Testis (tissue), 3 donors: Measurements from ENCODE around the gene FUZ. TPM values are rescaled to one million over a fixed set of nuclear protein-coding genes. Genes with fewer than 3 reads are reported as not detected.

Experiments
- DNase-seq: peaks from one replicate; pipeline ENCODE4 v3.0.0-alpha.2; 2019
- H3K27ac ChIP-seq, 2 donors: fragments of 200-600 bp; sonication (generic); one replicate each; pipeline ENCODE4 v1.5.1; 2019
- H3K27me3 ChIP-seq: fragments of 200-600 bp; sonication (generic); one replicate; pipeline ENCODE4 v1.5.1; 2019
- H3K36me3 ChIP-seq: fragments of 200-600 bp; sonication (generic); one replicate; pipeline ENCODE4 v1.5.1; 2017; ENCODE audit warnings: low read depth; ENCODE audit errors: missing control alignments
- H3K4me1 ChIP-seq: fragments of 200-600 bp; sonication (generic); one replicate; pipeline ENCODE4 v1.5.1; 2019
- H3K4me3 ChIP-seq, 2 donors: fragments of 200-600 bp; sonication (generic); one replicate each; pipeline ENCODE4 v1.5.1; 2017 to 2019
- H3K9me3 ChIP-seq: fragments of 200-600 bp; sonication (generic); one replicate; pipeline ENCODE4 v1.5.1; 2017
- POLR2A ChIP-seq: fragments of 450-650 bp; IDR thresholded peaks from one replicate; pipeline ENCODE4 v1.6.1; 2017; ENCODE audit warnings: antibody characterized with exemption, mild to moderate bottlenecking, moderate library complexity
- WGBS, 2 donors: methylation state at CpG; one replicate each; pipeline ENCODE4 v1.1.5; 2018; 5-methylcytosine and 5-hydroxymethylcytosine counted together
- intact Hi-C: fragments of 100-400 bp; cut with DNase I; formaldehyde crosslinking; loops from one replicate; pipeline ENCODE4 v1.15.1; 2023; ENCODE audit warnings: low total_unique reads
- polyA plus RNA-seq: library from polyadenylated mRNA; stranded (reverse); fragments of 350-450 nt; fragmentation: Illumina TruSeq; extraction: RNeasy Lipid Tissue Mini Kit (QIAGEN cat#74804); gene quantifications from one replicate; pipeline ENCODE4 v1.2.3, GENCODE V29; 2014; ENCODE audit warnings: low read depth, low replicate concordance; ENCODE audit not compliant: insufficient read depth
- total RNA-seq, 2 donors: library from RNA; depleted of rRNA; stranded (reverse); fragments of >200 nt; gene quantifications; one replicate each; pipeline ENCODE4 v1.2.3, GENCODE V29; 2016
- TF ChIP-seq, protein P1 (sequence below), 3 experiments: fragments of 450-650 bp in 2 of 3; fragments of 200-600 bp in 1 of 3; sonication (generic) in 1 of 3; IDR thresholded peaks; one replicate each; pipeline ENCODE4 v1.5.1; 2016 to 2019; ENCODE audit warnings: antibody characterized with exemption in 3 of 3, mild to moderate bottlenecking in 2 of 3, moderate library complexity in 1 of 3

Gene FUZ
- total and polyA plus RNA-seq, 3 donors from 2014 or later, result 56.0 to 101 (median 98.0) TPM

DNA sequence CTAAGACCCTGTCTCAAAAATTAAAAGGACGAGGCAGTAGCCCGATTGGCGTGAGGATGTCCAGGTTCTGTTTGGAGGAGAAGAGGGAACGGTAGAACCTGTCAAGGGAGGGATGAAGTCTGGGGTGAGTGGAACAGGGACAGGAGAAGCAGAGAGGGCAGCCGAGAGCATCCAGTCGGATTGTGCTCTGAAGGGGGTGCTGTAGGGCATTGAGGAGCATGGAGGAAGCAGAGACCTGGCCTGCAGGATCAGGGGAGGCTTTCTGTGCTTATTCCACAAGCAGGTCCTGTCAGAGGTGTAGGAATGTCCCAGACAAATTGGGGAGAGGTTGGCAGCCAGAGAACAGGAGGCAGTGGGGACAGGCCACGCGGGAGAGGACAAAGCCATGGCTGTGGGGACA lies 32.2 kb downstream of the FUZ start:
- Histone ChIP-seq H3K9me3 (no peaks in the 10 kb centered on the region), H3K27me3 (no peaks in the 10 kb centered on the region), H3K4me3 (no peak overlapping the region), H3K4me1 (no peaks in the 10 kb centered on the region), H3K27ac (no peak overlapping the region), H3K36me3 (no peaks in the 10 kb centered on the region)
- intact Hi-C loops, result no loop called here
- no peak for DNase-seq
- TF ChIP-seq, protein P1, sequence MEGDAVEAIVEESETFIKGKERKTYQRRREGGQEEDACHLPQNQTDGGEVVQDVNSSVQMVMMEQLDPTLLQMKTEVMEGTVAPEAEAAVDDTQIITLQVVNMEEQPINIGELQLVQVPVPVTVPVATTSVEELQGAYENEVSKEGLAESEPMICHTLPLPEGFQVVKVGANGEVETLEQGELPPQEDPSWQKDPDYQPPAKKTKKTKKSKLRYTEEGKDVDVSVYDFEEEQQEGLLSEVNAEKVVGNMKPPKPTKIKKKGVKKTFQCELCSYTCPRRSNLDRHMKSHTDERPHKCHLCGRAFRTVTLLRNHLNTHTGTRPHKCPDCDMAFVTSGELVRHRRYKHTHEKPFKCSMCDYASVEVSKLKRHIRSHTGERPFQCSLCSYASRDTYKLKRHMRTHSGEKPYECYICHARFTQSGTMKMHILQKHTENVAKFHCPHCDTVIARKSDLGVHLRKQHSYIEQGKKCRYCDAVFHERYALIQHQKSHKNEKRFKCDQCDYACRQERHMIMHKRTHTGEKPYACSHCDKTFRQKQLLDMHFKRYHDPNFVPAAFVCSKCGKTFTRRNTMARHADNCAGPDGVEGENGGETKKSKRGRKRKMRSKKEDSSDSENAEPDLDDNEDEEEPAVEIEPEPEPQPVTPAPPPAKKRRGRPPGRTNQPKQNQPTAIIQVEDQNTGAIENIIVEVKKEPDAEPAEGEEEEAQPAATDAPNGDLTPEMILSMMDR (IDR thresholded peaks at IDR 0.05), result no peak
- 83 to 94% methylated on average over 8 of the region's 8 CpGs for WGBS, 2 donors

DNA sequence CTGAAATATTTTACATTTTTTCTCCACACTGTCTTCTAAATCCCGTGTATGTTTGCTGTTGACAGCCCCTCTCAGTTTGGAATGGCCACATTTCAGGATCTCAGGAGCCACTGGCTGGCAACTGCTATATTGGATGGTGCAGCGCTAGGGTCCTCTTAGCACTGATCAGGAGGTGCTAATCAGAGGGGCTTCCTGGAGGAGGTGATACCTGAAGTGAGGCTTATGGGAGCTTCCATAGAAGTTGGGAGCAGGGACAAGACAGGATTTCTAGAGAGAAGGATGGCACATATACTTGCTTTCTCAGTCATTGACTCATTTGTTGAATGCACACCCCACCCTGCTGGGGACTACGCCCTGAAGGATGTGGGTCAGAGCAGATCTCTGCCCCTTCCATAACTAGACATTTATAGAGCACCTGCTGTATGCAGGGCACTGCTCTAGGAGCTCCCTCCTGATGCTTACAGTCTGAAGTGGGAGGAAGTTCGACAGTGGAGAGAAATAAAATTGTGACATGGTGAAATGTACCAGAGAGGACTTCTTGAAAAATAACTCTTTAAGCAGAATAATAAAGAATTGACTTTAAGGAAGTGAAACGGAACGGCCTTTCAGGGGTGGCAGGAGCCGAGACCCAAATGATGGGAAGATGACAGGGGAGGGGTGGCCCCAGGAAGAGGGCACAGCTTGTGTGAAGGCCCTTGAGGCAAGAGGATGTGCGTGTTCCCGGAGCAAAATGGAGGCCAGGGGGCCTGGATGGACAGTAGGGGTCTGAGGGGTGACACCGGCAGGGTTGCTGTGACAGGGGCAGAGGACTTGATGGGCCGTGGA lies 33.1 kb downstream of the FUZ start:
- intact Hi-C loops, result no loop called here
- Histone ChIP-seq H3K4me1 (no peaks in the 10 kb centered on the region), H3K27ac (no peak overlapping the region), H3K36me3 (no peaks in the 10 kb centered on the region), H3K9me3 (no peaks in the 10 kb centered on the region), H3K27me3 (no peaks in the 10 kb centered on the region), H3K4me3 (no peak overlapping the region)
- DNase-seq, result no peak
- TF ChIP-seq, protein P1 (IDR thresholded peaks at IDR 0.05), result no peak
- no peak for TF ChIP-seq POLR2A
- 85 to 88% methylated on average over 11 of the region's 11 CpGs for WGBS, 2 donors

DNA sequence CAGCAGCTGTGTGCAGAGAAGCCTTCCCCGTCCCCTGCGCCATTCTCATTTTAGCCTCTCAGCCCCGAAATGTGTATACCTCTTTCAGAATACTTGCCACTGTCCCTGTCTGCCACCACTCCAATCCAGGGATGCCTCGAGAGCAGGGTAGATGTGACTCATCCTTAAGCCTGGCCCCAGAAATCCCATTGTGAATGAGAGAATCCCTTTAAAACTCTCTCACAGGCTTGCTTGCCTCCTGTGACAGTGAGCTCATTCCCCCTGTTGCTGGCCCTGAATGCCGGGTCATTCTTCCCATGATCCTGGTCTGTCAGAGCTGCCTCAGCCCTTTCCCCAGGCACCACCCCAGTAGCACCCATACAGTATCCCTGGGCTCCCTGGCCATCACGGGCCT lies 36.7 kb downstream of the FUZ start:
- Histone ChIP-seq H3K36me3 (no peaks in the 10 kb centered on the region), H3K4me3 (no peak overlapping the region), H3K27me3 (no peaks in the 10 kb centered on the region), H3K4me1 (peaks cover 6% of the 10 kb centered on the region), H3K27ac (no peak overlapping the region), H3K9me3 (no peaks in the 10 kb centered on the region)
- 84 to 90% methylated on average over 6 of the region's 6 CpGs for WGBS, 2 donors
- no peak for DNase-seq
- TF ChIP-seq, protein P1 (IDR thresholded peaks at IDR 0.05), result no peak
- TF ChIP-seq POLR2A, result no peak
- intact Hi-C loops, result no loop called here

DNA sequence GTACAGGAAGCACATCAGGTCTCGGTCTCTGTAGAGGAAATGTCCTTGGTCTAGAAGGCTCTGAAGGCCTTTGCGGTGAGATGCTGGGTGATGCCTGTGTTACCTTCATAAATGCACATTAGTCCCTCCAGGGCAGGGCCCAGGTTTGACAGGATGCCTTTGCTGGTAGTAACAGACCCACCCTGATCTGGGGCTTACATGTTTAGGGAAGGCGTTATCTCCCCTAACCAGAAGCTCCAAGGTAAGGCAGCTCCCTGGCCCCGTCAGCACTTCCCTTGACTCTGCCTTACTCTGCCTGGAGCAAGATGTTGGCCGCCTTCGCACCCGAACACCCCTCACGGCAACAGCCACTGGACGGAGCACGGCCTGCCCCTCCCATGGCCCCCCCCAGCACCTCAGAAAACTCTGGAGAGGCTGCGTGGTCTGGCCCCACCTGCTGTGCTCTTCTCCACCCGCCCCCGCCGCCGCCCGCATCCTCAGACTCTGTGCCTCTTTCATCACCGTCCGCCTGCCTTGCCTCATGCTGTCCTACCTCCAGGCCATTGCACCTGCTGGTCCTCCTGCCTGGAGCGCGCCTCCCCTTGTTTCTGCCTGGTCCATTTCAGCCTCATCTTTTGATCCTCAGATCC lies 37.2 kb downstream of the FUZ start:
- 87 to 94% methylated on average over 18 to 20 of the region's 20 CpGs for WGBS, 2 donors
- H3K36me3 ChIP-seq, result no peaks in the 10 kb centered on the region
- DNase-seq, result no peak
- H3K4me3 ChIP-seq, result no peak overlapping the region
- no peaks in the 10 kb centered on the region for H3K9me3 ChIP-seq
- H3K4me1 ChIP-seq, result peaks cover 6% of the 10 kb centered on the region
- TF ChIP-seq, protein P1 (IDR thresholded peaks at IDR 0.05), result no peak
- TF ChIP-seq POLR2A, result no peak
- intact Hi-C loops, result no loop called here
- no peaks in the 10 kb centered on the region for H3K27me3 ChIP-seq
- no peak overlapping the region for H3K27ac ChIP-seq
